PC-9 (cell line): ENCODE measurements around the gene RBFOX2.

Experiments
- EZH2 ChIP-seq: fragments of 200-600 bp; sonication (generic); IDR thresholded peaks from 2 replicates; pipeline ENCODE4 v1.8.0; 2017; ENCODE audit warnings: antibody characterized with exemption, low read depth
- TF ChIP-seq, protein P1 (sequence below): fragments of 200-600 bp; sonication (generic); conservative IDR thresholded peaks from 2 replicates; pipeline ENCODE4 v1.6.1; 2017; ENCODE audit warnings: mixed run types, antibody characterized with exemption, mild to moderate bottlenecking, moderate library complexity

DNA sequence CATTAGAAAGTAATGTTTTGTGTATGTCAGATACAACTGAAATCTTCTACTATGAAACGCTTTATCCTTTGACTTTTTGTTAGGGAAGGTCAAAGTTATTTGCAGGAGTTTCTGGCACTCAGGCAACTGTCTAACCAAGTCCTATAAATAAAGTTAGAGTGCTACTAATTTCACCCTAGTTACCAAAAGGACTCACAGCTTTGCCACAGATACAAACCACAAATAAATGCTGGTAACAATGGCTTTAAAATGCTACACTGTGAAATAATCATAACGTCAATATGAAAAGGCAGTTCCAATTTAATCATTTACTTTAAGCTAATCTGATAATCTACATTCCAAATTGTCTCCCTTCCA, 124.3 kb downstream of the RBFOX2 start:
- TF ChIP-seq, protein P1, sequence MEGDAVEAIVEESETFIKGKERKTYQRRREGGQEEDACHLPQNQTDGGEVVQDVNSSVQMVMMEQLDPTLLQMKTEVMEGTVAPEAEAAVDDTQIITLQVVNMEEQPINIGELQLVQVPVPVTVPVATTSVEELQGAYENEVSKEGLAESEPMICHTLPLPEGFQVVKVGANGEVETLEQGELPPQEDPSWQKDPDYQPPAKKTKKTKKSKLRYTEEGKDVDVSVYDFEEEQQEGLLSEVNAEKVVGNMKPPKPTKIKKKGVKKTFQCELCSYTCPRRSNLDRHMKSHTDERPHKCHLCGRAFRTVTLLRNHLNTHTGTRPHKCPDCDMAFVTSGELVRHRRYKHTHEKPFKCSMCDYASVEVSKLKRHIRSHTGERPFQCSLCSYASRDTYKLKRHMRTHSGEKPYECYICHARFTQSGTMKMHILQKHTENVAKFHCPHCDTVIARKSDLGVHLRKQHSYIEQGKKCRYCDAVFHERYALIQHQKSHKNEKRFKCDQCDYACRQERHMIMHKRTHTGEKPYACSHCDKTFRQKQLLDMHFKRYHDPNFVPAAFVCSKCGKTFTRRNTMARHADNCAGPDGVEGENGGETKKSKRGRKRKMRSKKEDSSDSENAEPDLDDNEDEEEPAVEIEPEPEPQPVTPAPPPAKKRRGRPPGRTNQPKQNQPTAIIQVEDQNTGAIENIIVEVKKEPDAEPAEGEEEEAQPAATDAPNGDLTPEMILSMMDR = no peak
- TF ChIP-seq EZH2 = no peak
